ENCODE data around the gene AUTS2. TPM values are rescaled to one million over a fixed set of nuclear protein-coding genes. Genes with fewer than 3 reads are reported as not detected.

AUTS2 gene
- polyA plus RNA-seq, 3 donors, result 0.08 to 0.35 TPM; not detected in 1

- peaks cover 7% of the 10 kb centered on the region for H3K4me1 Mint-ChIP-seq
- H3K4me3 Mint-ChIP-seq, result no peak overlapping the region
- Histone ChIP-seq H3K79me2 (ENCODE audit: insufficient read depth, low read length) (no peaks in the 10 kb centered on the region), H3K27ac (ENCODE audit: low read depth in 1 of 2, low read length in 2 of 2) (no peak overlapping the region), H3K27me3 (ENCODE audit: control insufficient read depth in 2 of 2, insufficient read depth in 2 of 2, low read length in 2 of 2) (no peaks in the 10 kb centered on the region), H3K9me3 (replicated peaks in 1 of 2; ENCODE audit: control insufficient read depth in 1 of 2, insufficient read depth in 1 of 2, low read length in 2 of 2) (no peaks in the 10 kb centered on the region), H3K4me3 (replicated peaks in 1 of 3; ENCODE audit: low read depth in 2 of 3, low read length in 3 of 3) (no peak overlapping the region), H4K20me1 (ENCODE audit: insufficient read depth, low read length) (no peaks in the 10 kb centered on the region), H3K4me2 (replicated peaks; ENCODE audit: extremely low read depth, low read length, poor library complexity, severe bottlenecking) (no peak overlapping the region), H3K9ac (ENCODE audit: insufficient read depth, low read length, poor library complexity, severe bottlenecking) (no peak overlapping the region), H2AFZ (ENCODE audit: insufficient read depth, low read depth, low read length, poor library complexity, severe bottlenecking) (no peak overlapping the region), H3K36me3 (replicated peaks in 1 of 2; ENCODE audit: control insufficient read depth in 1 of 2, insufficient read depth in 2 of 2, low read length in 2 of 2) (no peaks in the 10 kb centered on the region), H3K4me1 (ENCODE audit: control insufficient read depth in 1 of 2, insufficient read depth in 2 of 2, low read length in 2 of 2) (no peaks in the 10 kb centered on the region)
- H3K27ac Mint-ChIP-seq, result no peak overlapping the region
- intact Hi-C loops (cut with micrococcal nuclease), result no loop called here
- peaks cover 0 to 9% (median 5%) of the 10 kb centered on the region in 7 donors for H3K9me3 Mint-ChIP-seq
- TF ChIP-seq CTCF (IDR thresholded peaks at IDR 0.05), result no peak
- H3K27me3 Mint-ChIP-seq (ENCODE audit: low read depth in 3 of 3), result no peaks in the 10 kb centered on the region
- DNase-seq, result no peak
- H3K36me3 Mint-ChIP-seq, result no peaks in the 10 kb centered on the region
- no CpG with 5 or more reads among the region's 2 CpGs for WGBS (ENCODE audit: insufficient coverage)
Observed at GRCh38 chr7:70544016-70544415, 945.7 kb downstream of the AUTS2 start.

- Histone ChIP-seq H3K36me3 (replicated peaks in 1 of 2; ENCODE audit: control insufficient read depth in 1 of 2, insufficient read depth in 2 of 2, low read length in 2 of 2) (no peaks in the 10 kb centered on the region), H3K27ac (ENCODE audit: low read depth in 1 of 2, low read length in 2 of 2) (no peak overlapping the region), H3K27me3 (ENCODE audit: control insufficient read depth in 2 of 2, insufficient read depth in 2 of 2, low read length in 2 of 2) (no peaks in the 10 kb centered on the region), H3K4me2 (replicated peaks; ENCODE audit: extremely low read depth, low read length, poor library complexity, severe bottlenecking) (no peak overlapping the region), H3K79me2 (ENCODE audit: insufficient read depth, low read length) (no peaks in the 10 kb centered on the region), H3K4me1 (ENCODE audit: control insufficient read depth in 1 of 2, insufficient read depth in 2 of 2, low read length in 2 of 2) (no peaks in the 10 kb centered on the region), H3K4me3 (replicated peaks in 1 of 3; ENCODE audit: low read depth in 2 of 3, low read length in 3 of 3) (no peak overlapping the region), H3K9me3 (replicated peaks in 1 of 2; ENCODE audit: control insufficient read depth in 1 of 2, insufficient read depth in 1 of 2, low read length in 2 of 2) (no peaks in the 10 kb centered on the region), H2AFZ (ENCODE audit: insufficient read depth, low read depth, low read length, poor library complexity, severe bottlenecking) (no peak overlapping the region), H4K20me1 (ENCODE audit: insufficient read depth, low read length) (no peaks in the 10 kb centered on the region), H3K9ac (ENCODE audit: insufficient read depth, low read length, poor library complexity, severe bottlenecking) (no peak overlapping the region)
- TF ChIP-seq CTCF (IDR thresholded peaks at IDR 0.05), result no peak
- 100% methylated on average over 2 of the region's 6 CpGs for WGBS (ENCODE audit: insufficient coverage)
- no peak for DNase-seq
- Mint-ChIP-seq H3K27me3 (ENCODE audit: low read depth in 3 of 3) (no peaks in the 10 kb centered on the region), H3K9me3 (peaks cover 0 to 11% (median 5%) of the 10 kb centered on the region in 7 donors), H3K4me3 (no peak overlapping the region), H3K4me1 (peaks cover 7% of the 10 kb centered on the region), H3K27ac (no peak overlapping the region), H3K36me3 (no peaks in the 10 kb centered on the region)
- intact Hi-C loops (cut with micrococcal nuclease), result no loop called here
Observed at GRCh38 chr7:70545214-70545613, 946.9 kb downstream of the AUTS2 start.

Measured in CD14-positive monocyte (primary cell).